H9 (cell line): Measurements from ENCODE around the gene ABHD14A. TPM values are rescaled to one million over a fixed set of nuclear protein-coding genes. Genes with fewer than 3 reads are reported as not detected.
A peak's percentile ranks its signal among the peaks of the same experiment; 100 is the strongest.

Experiments
- DNase-seq: peaks from one replicate; pipeline ENCODE4 v3.0.0-alpha.2; 2017
- H2AFZ ChIP-seq: one replicate; pipeline ENCODE4 v1.6.1; 2013; ENCODE audit warnings: mild to moderate bottlenecking, low read length, control low read depth, moderate library complexity
- H2AK5ac ChIP-seq: 2 replicates; pipeline ENCODE4 v1.6.1; 2013; ENCODE audit warnings: low read length, control low read depth, mixed read lengths; ENCODE audit not compliant: insufficient read length
- H2BK120ac ChIP-seq: one replicate; pipeline ENCODE4 v1.6.1; 2013; ENCODE audit warnings: low read depth, mild to moderate bottlenecking, low read length, control low read depth, inconsistent platforms; ENCODE audit not compliant: poor library complexity, severe bottlenecking
- H2BK12ac ChIP-seq: 2 replicates; pipeline ENCODE4 v1.6.1; 2013; ENCODE audit warnings: low read length, control low read depth, mixed read lengths, low read depth; ENCODE audit not compliant: insufficient read length
- H2BK15ac ChIP-seq: 2 replicates; pipeline ENCODE4 v1.6.1; 2013; ENCODE audit warnings: low read depth, low read length, control low read depth
- H2BK20ac ChIP-seq: one replicate; pipeline ENCODE4 v1.6.1; 2013; ENCODE audit warnings: low read depth, mild to moderate bottlenecking, low read length, control low read depth, inconsistent platforms; ENCODE audit not compliant: poor library complexity, severe bottlenecking
- H2BK5ac ChIP-seq: 2 replicates; pipeline ENCODE4 v1.6.1; 2013; ENCODE audit warnings: low read length, control low read depth, mixed read lengths; ENCODE audit not compliant: insufficient read length
- H3K14ac ChIP-seq: 2 replicates; pipeline ENCODE4 v1.6.1; 2013; ENCODE audit warnings: low read length, control low read depth; ENCODE audit not compliant: insufficient read depth
- H3K18ac ChIP-seq: 2 replicates; pipeline ENCODE4 v1.6.1; 2013; ENCODE audit warnings: low read depth, mild to moderate bottlenecking, mixed read lengths, low read length, control low read depth; ENCODE audit not compliant: insufficient read length
- H3K23ac ChIP-seq: 2 replicates; pipeline ENCODE4 v1.6.1; 2013; ENCODE audit warnings: low read length, control low read depth, mixed read lengths, low read depth; ENCODE audit not compliant: insufficient read length
- H3K23me2 ChIP-seq: 2 replicates; pipeline ENCODE4 v1.6.1; 2013; ENCODE audit warnings: low read depth, mild to moderate bottlenecking, mixed read lengths, low read length, control low read depth; ENCODE audit not compliant: insufficient read length, poor library complexity, severe bottlenecking
- H3K27ac ChIP-seq: 2 replicates; pipeline ENCODE4 v1.5.1; 2013; ENCODE audit warnings: low read length, control low read depth, mixed read lengths, low read depth; ENCODE audit not compliant: insufficient read length
- H3K27me3 ChIP-seq: 2 replicates; pipeline ENCODE4 v1.6.1; 2013; ENCODE audit warnings: low read length, control low read depth, inconsistent platforms; ENCODE audit not compliant: insufficient read depth
- H3K4ac ChIP-seq: 2 replicates; pipeline ENCODE4 v1.6.1; 2013; ENCODE audit warnings: low read depth, mild to moderate bottlenecking, control low read depth, inconsistent platforms, low read length, moderate library complexity
- H3K4me1 ChIP-seq: 2 replicates; pipeline ENCODE4 v1.6.1; 2013; ENCODE audit warnings: low read length, control low read depth, inconsistent platforms; ENCODE audit not compliant: insufficient read depth
- H3K4me2 ChIP-seq: 2 replicates; pipeline ENCODE4 v1.6.1; 2013; ENCODE audit warnings: low read length, control low read depth, mixed read lengths; ENCODE audit not compliant: insufficient read length, insufficient read depth
- H3K56ac ChIP-seq: 2 replicates; pipeline ENCODE4 v1.6.1; 2013; ENCODE audit warnings: low read depth, mild to moderate bottlenecking, mixed read lengths, low read length, control low read depth; ENCODE audit not compliant: insufficient read length
- H3K79me1 ChIP-seq: 2 replicates; pipeline ENCODE4 v1.6.1; 2013; ENCODE audit warnings: low read depth, mild to moderate bottlenecking, moderate library complexity, low read length, control low read depth, inconsistent platforms; ENCODE audit not compliant: insufficient read depth, poor library complexity, severe bottlenecking
- H3K79me2 ChIP-seq: 2 replicates; pipeline ENCODE4 v1.6.1; 2013; ENCODE audit warnings: low read length, control low read depth, inconsistent platforms; ENCODE audit not compliant: insufficient read depth
- H3K9ac ChIP-seq: 2 replicates; pipeline ENCODE4 v1.6.1; 2013; ENCODE audit warnings: low read length, control low read depth, mixed read lengths; ENCODE audit not compliant: insufficient read length; ENCODE audit errors: extremely low read depth
- H3K9me3 ChIP-seq: one replicate; pipeline ENCODE4 v1.6.1; 2013; ENCODE audit warnings: low read depth, low read length, inconsistent platforms; ENCODE audit not compliant: control insufficient read depth
- H3T11ph ChIP-seq: one replicate; pipeline ENCODE4 v1.6.1; 2013; ENCODE audit warnings: mild to moderate bottlenecking, low read length, control low read depth, inconsistent platforms
- H4K20me1 ChIP-seq: one replicate; pipeline ENCODE4 v1.6.1; 2013; ENCODE audit not compliant: control insufficient read depth, insufficient read length, insufficient read depth
- H4K5ac ChIP-seq: 2 replicates; pipeline ENCODE4 v1.6.1; 2013; ENCODE audit warnings: low read depth, mild to moderate bottlenecking, mixed read lengths, low read length, control low read depth; ENCODE audit not compliant: insufficient read length
- H4K8ac ChIP-seq: replicated peaks from 2 replicates; pipeline ENCODE4 v1.6.1; 2013; ENCODE audit warnings: low read length, control low read depth, mixed read lengths, low read depth; ENCODE audit not compliant: insufficient read length
- H4K91ac ChIP-seq: 2 replicates; pipeline ENCODE4 v1.6.1; 2013; ENCODE audit warnings: low read depth, mild to moderate bottlenecking, moderate library complexity, mixed read lengths, low read length, control low read depth; ENCODE audit not compliant: insufficient read length
- H3K27ac Mint-ChIP-seq, 3 experiments: 2 replicates in 2 of 3; 3 replicates in 1 of 3; pipeline ENCODE4 v1.8.0; 2020 to 2021; ENCODE audit warnings: mixed read lengths in 3 of 3, mild to moderate bottlenecking in 1 of 3, moderate library complexity in 1 of 3
- H3K27me3 Mint-ChIP-seq: 2 replicates; pipeline ENCODE4 v1.8.0; 2021; ENCODE audit warnings: low read depth, mild to moderate bottlenecking, moderate library complexity, mixed read lengths
- H3K36me3 Mint-ChIP-seq, 3 experiments: 2 replicates in 2 of 3; 3 replicates in 1 of 3; pipeline ENCODE4 v1.8.0; 2020 to 2021; ENCODE audit warnings: low read depth in 3 of 3, mixed read lengths in 3 of 3; ENCODE audit not compliant: insufficient read depth in 1 of 3
- H3K4me1 Mint-ChIP-seq, 2 experiments: 2 replicates each; pipeline ENCODE4 v1.8.0; 2020; ENCODE audit warnings: mixed read lengths in 2 of 2
- H3K4me3 Mint-ChIP-seq, 2 experiments: 2 replicates in 1 of 2; 3 replicates in 1 of 2; pipeline ENCODE4 v1.8.0; 2020 to 2021; ENCODE audit warnings: mild to moderate bottlenecking in 2 of 2, mixed read lengths in 2 of 2, moderate library complexity in 1 of 2
- H3K9me3 Mint-ChIP-seq, 2 experiments: 2 replicates in 1 of 2; 3 replicates in 1 of 2; pipeline ENCODE4 v1.8.0; 2020; ENCODE audit warnings: mild to moderate bottlenecking in 2 of 2, mixed read lengths in 2 of 2, moderate library complexity in 1 of 2
- WGBS: extraction: QIAGEN DNeasy Blood & Tissue Kit; methylation state at CpG from one replicate; pipeline ENCODE4 v1.1.7; 2013; ENCODE audit warnings: missing lambda C conversion rate, low lambda C conversion rate, mixed read lengths; ENCODE audit not compliant: insufficient read length; ENCODE audit errors: extremely low coverage; 5-methylcytosine and 5-hydroxymethylcytosine counted together
- total RNA-seq: library from RNA; stranded (reverse); gene quantifications from 2 replicates; pipeline ENCODE4 v1.2.1, GENCODE V29; 2021
- TF ChIP-seq, protein P1 (sequence below): fragments of 200-600 bp; sonication (generic); conservative IDR thresholded peaks from 3 replicates; pipeline ENCODE4 v1.8.0; 2021; ENCODE audit warnings: antibody characterized with exemption, mild to moderate bottlenecking

ABHD14A gene
- total RNA-seq, 1 experiment from 2014 or later: 3.1 TPM

DNA sequence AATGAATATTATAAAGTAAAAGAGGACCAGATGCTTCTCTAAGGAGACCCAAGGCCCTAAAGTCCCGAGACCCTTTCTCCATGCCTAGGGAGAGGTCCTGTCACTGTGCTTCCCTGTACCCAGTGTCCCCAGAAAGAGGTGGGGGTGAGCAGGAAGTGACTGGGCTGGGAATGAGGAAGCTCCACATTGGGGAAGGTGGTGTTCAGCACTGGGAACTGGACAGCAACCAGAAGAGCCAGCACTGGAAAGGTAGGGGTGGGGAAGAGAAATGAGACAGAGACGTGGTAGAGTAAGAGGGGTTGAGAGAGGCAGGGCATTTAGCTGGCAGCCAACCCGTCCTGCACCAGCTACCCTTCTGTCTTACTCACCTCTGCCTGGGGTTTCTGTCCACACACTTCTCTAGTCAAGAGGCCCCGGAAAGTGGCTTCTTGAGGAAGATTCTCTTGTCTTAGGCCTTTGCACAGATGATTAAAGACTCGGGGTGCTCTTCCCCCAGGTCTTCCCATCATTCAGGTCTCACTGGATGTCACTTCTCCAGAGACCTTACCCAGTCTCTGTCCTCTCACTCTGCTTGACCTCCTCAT is 45.4 kb upstream of the ABHD14A start:
- Histone ChIP-seq H4K91ac (no peak overlapping the region), H4K20me1 (no peaks in the 10 kb centered on the region), H3K4me2 (no peak overlapping the region), H3K56ac (no peak overlapping the region), H4K8ac (no peak overlapping the region), H3K4me1 (no peaks in the 10 kb centered on the region), H3K9me3 (no peaks in the 10 kb centered on the region), H2BK20ac (no peak overlapping the region), H3K18ac (no peak overlapping the region), H3K79me2 (no peaks in the 10 kb centered on the region), H3K14ac (no peak overlapping the region), H4K5ac (no peak overlapping the region), H2BK120ac (no peak overlapping the region), H3K23ac (no peak overlapping the region), H2AK5ac (no peak overlapping the region), H2BK12ac (no peak overlapping the region), H3T11ph (no peak overlapping the region), H3K9ac (no peak overlapping the region), H2AFZ (no peak overlapping the region), H2BK5ac (no peak overlapping the region), H3K79me1 (no peaks in the 10 kb centered on the region), H3K27ac (no peak overlapping the region), H3K27me3 (no peaks in the 10 kb centered on the region), H2BK15ac (no peak overlapping the region), H3K4ac (no peak overlapping the region), H3K23me2 (no peaks in the 10 kb centered on the region)
- no CpG with 5 or more reads among the region's 5 CpGs for WGBS
- Mint-ChIP-seq H3K36me3 (peaks cover 16 to 36% (median 20%) of the 10 kb centered on the region in 3 experiments; a peak in 6 of 7 replicates), H3K9me3 (no peaks in the 10 kb centered on the region), H3K4me3 (no peak overlapping the region), H3K27me3 (no peaks in the 10 kb centered on the region; the same call in 1 of the 2 replicates), H3K27ac (no peak overlapping the region), H3K4me1 (no peaks in the 10 kb centered on the region)
- TF ChIP-seq, protein P1, sequence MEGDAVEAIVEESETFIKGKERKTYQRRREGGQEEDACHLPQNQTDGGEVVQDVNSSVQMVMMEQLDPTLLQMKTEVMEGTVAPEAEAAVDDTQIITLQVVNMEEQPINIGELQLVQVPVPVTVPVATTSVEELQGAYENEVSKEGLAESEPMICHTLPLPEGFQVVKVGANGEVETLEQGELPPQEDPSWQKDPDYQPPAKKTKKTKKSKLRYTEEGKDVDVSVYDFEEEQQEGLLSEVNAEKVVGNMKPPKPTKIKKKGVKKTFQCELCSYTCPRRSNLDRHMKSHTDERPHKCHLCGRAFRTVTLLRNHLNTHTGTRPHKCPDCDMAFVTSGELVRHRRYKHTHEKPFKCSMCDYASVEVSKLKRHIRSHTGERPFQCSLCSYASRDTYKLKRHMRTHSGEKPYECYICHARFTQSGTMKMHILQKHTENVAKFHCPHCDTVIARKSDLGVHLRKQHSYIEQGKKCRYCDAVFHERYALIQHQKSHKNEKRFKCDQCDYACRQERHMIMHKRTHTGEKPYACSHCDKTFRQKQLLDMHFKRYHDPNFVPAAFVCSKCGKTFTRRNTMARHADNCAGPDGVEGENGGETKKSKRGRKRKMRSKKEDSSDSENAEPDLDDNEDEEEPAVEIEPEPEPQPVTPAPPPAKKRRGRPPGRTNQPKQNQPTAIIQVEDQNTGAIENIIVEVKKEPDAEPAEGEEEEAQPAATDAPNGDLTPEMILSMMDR: no peak
- DNase-seq: peak; percentile 45
